ENCODE results near the gene DCTN1. TPM values are rescaled to one million over a fixed set of nuclear protein-coding genes. Genes with fewer than 3 reads are reported as not detected.
A peak's percentile ranks its signal among the peaks of the same experiment; 100 is the strongest.

Gene DCTN1
- polyA plus RNA-seq, 1 of the 3 experiments (the other 2 are of a cell fraction): 91.1 TPM

GRCh38 chr2:74391580-74392448 is 11.7 kb upstream of the DCTN1 start:
- Histone ChIP-seq H3K79me2 (ENCODE audit: insufficient read depth) (peaks cover 47% of the 10 kb centered on the region), H3K4me1 (ENCODE audit: control insufficient read depth in 1 of 2, insufficient read depth in 2 of 2, low read depth in 1 of 2, low read length in 1 of 2) (peaks cover 9 to 20% of the 10 kb centered on the region in 2 experiments; a peak in 3 of 4 replicates), H3K9me2 (no peaks in the 10 kb centered on the region), H3K4me2 (peak overlapping the region; percentile 91), H3K36me3 (replicated peaks in 1 of 2; ENCODE audit: control insufficient read depth in 1 of 2, insufficient read depth in 2 of 2, low read length in 1 of 2) (peaks cover 0 to 2% of the 10 kb centered on the region in 2 experiments), H3F3A (replicated peaks; ENCODE audit: insufficient read depth) (no peaks in the 10 kb centered on the region), H2AFZ (ENCODE audit: low read depth) (peak overlapping the region; percentile 86), H3K27me3 (ENCODE audit: insufficient read depth) (no peaks in the 10 kb centered on the region), H3K4me3 (ENCODE audit: low read depth in 2 of 2, low read length in 1 of 2) (peak overlapping the region; percentile 84 to 94), H3K9ac (peak overlapping the region; percentile 86), H4K20me1 (ENCODE audit: insufficient read depth) (peaks cover 31% of the 10 kb centered on the region), H3K9me3 (no peaks in the 10 kb centered on the region), H3K27ac (ENCODE audit: low read depth in 2 of 2, low read length in 1 of 2) (peak overlapping the region; percentile 64 to 80)
- ChIA-PET POLR2A (interaction anchor here (1.0 to 1.8 kb wide), 12 partner anchors 10 to 243 kb away, joined by 3 to 11 read pairs (median 6); partner anchors contain the start of genes C2orf81, CCDC142, DCTN1 and INO80B), CTCF (interaction anchor here (0.5 to 5.0 kb wide), 47 partner anchors 9 to 568 kb away, joined by 3 to 52 read pairs (median 5); partner anchors contain the start of genes C2orf81, CCDC142, DCTN1 and INO80B)
- WGBS (ENCODE audit: low lambda C conversion rate): under 1% methylated on average over 44 of the region's 62 CpGs
- DNase-seq: peak; percentile 94
- TF ChIP-seq RCOR1 (IDR thresholded peaks at IDR 0.05; ENCODE audit: low read length): no peak; the same call in 1 of the 2 replicates
- TF ChIP-seq TCF12 (IDR thresholded peaks at IDR 0.05): no peak
- TF ChIP-seq JUND (IDR thresholded peaks at IDR 0.05): no peak
- TF ChIP-seq EP300 (IDR thresholded peaks at IDR 0.05; ENCODE audit: borderline replicate concordance in 1 of 2, low read depth in 1 of 2, low read length in 1 of 2): no peak
- no peak; the same call in none of the 2 replicates for TF ChIP-seq MXI1 (IDR thresholded peaks at IDR 0.05; ENCODE audit: low read depth, low read length)
- peak; percentile 48 for TF ChIP-seq CHD2 (IDR thresholded peaks at IDR 0.05; ENCODE audit: low read length, partially characterized antibody)
- TF ChIP-seq MAX (IDR thresholded peaks at IDR 0.05; ENCODE audit: low read depth): 0 out of 2 replicates have a peak, but pooled peaks have one; percentile 7
- TF ChIP-seq RFX5 (IDR thresholded peaks at IDR 0.05; ENCODE audit: low read length): 0 out of 2 replicates have a peak, but pooled peaks have one; percentile 22
- TF ChIP-seq NFIC (IDR thresholded peaks at IDR 0.05; ENCODE audit: borderline replicate concordance): no peak
- no peak for TF ChIP-seq TAF1 (IDR thresholded peaks at IDR 0.05; ENCODE audit: borderline replicate concordance, low read depth, low read length)
- no peak for TF ChIP-seq YY1 (IDR thresholded peaks at IDR 0.05; ENCODE audit: low read depth)
- peak; percentile 66 for TF ChIP-seq RAD21 (IDR thresholded peaks at IDR 0.05; ENCODE audit: low read length)
- TF ChIP-seq CTCF (IDR thresholded peaks at IDR 0.05): peak; percentile 98
- TF ChIP-seq EZH2phosphoT487 (IDR thresholded peaks at IDR 0.05; ENCODE audit: borderline replicate concordance, low read depth): no peak
- no peak for TF ChIP-seq MEF2A (IDR thresholded peaks at IDR 0.05; ENCODE audit: borderline replicate concordance, low read depth)
- TF ChIP-seq IRF3 (IDR thresholded peaks at IDR 0.05; ENCODE audit: low read depth, low read length): no peak
- no peak for TF ChIP-seq RXRA (IDR thresholded peaks at IDR 0.05; ENCODE audit: borderline replicate concordance, low read depth)
- TF ChIP-seq PBX3 (IDR thresholded peaks at IDR 0.05): peak; percentile 6; the same call in 1 of the 2 replicates
- no peak for TF ChIP-seq REST (IDR thresholded peaks at IDR 0.05; ENCODE audit: low read depth, low read length)
- peak; percentile 68; the same call in 1 of the 2 replicates for TF ChIP-seq POLR2AphosphoS5 (IDR thresholded peaks at IDR 0.05; ENCODE audit: low read depth, low read length)
- TF ChIP-seq FOSL2 (IDR thresholded peaks at IDR 0.05; ENCODE audit: borderline replicate concordance, low read depth): no peak
- TF ChIP-seq FOXJ3 (CRISPR knock-in tag; IDR thresholded peaks at IDR 0.05): no peak
- no peak for TF ChIP-seq ELF1 (IDR thresholded peaks at IDR 0.05)
- no peak for TF ChIP-seq USF1 (IDR thresholded peaks at IDR 0.05; ENCODE audit: borderline replicate concordance, low read depth)
